ENCODE data around the gene AQP1.

DNA sequence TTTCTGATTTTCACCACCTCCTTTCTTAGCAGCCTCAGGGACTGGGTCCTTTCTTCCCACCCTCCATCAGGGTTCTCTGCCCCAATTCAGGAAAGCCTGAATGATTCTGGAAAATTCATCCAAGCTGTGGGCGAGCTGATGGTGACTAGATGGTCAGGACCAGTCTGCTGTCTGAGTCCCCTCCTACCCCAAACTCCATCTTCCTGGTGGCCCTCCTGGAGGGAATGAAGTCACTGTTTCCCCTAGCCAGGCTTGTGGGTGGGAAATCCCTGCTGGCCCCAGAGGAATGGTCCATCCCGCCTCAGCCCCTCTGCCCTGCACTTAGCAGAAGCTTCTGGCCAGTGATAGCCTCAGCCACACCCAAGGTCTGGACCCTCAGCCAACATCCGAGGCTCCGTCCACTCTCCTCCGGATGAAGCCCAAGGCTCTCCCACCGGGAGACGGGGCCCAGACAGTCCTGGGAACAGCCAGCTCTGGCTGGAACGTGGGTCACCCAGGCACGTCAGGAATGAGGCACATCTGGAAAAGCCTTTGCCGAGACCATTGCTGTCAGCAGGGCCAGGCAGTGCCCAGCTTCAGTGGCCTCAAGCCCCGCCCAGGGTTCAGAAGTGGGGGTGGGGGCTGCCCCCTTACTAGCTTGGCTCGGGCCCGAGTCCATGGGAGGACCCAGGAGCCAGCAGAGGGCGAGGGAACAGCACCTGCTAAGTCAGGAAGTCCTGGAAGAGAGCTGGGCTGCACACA is 4.0 kb upstream of the AQP1 start:
- TF ChIP-seq OSR1 (CRISPR knock-in tag; IDR thresholded peaks at IDR 0.05), result no peak
- TF ChIP-seq ZFP30 (CRISPR knock-in tag; IDR thresholded peaks at IDR 0.05), result no peak
- no peak for TF ChIP-seq TCF4 (CRISPR knock-in tag; IDR thresholded peaks at IDR 0.05; ENCODE audit: borderline replicate concordance)
- TF ChIP-seq ZNF8 (CRISPR knock-in tag; IDR thresholded peaks at IDR 0.05), result no peak
- TF ChIP-seq ZC3H10 (CRISPR knock-in tag; IDR thresholded peaks at IDR 0.05), result no peak
- TF ChIP-seq, protein P1, sequence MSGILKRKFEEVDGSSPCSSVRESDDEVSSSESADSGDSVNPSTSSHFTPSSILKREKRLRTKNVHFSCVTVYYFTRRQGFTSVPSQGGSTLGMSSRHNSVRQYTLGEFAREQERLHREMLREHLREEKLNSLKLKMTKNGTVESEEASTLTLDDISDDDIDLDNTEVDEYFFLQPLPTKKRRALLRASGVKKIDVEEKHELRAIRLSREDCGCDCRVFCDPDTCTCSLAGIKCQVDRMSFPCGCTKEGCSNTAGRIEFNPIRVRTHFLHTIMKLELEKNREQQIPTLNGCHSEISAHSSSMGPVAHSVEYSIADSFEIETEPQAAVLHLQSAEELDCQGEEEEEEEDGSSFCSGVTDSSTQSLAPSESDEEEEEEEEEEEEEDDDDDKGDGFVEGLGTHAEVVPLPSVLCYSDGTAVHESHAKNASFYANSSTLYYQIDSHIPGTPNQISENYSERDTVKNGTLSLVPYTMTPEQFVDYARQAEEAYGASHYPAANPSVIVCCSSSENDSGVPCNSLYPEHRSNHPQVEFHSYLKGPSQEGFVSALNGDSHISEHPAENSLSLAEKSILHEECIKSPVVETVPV (CRISPR knock-in tag; IDR thresholded peaks at IDR 0.05), result no peak
- no peak for TF ChIP-seq ARNTL (CRISPR knock-in tag; IDR thresholded peaks at IDR 0.05; ENCODE audit: borderline replicate concordance, low read depth)
- TF ChIP-seq TOX (CRISPR knock-in tag; IDR thresholded peaks at IDR 0.05; ENCODE audit: borderline replicate concordance), result no peak
- TF ChIP-seq, protein P2, sequence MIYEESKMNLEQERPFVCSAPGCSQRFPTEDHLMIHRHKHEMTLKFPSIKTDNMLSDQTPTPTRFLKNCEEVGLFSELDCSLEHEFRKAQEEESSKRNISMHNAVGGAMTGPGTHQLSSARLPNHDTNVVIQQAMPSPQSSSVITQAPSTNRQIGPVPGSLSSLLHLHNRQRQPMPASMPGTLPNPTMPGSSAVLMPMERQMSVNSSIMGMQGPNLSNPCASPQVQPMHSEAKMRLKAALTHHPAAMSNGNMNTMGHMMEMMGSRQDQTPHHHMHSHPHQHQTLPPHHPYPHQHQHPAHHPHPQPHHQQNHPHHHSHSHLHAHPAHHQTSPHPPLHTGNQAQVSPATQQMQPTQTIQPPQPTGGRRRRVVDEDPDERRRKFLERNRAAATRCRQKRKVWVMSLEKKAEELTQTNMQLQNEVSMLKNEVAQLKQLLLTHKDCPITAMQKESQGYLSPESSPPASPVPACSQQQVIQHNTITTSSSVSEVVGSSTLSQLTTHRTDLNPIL (CRISPR knock-in tag; IDR thresholded peaks at IDR 0.05; ENCODE audit: low read depth), result no peak
- TF ChIP-seq, protein P3, sequence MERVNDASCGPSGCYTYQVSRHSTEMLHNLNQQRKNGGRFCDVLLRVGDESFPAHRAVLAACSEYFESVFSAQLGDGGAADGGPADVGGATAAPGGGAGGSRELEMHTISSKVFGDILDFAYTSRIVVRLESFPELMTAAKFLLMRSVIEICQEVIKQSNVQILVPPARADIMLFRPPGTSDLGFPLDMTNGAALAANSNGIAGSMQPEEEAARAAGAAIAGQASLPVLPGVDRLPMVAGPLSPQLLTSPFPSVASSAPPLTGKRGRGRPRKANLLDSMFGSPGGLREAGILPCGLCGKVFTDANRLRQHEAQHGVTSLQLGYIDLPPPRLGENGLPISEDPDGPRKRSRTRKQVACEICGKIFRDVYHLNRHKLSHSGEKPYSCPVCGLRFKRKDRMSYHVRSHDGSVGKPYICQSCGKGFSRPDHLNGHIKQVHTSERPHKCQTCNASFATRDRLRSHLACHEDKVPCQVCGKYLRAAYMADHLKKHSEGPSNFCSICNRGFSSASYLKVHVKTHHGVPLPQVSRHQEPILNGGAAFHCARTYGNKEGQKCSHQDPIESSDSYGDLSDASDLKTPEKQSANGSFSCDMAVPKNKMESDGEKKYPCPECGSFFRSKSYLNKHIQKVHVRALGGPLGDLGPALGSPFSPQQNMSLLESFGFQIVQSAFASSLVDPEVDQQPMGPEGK (CRISPR knock-in tag; IDR thresholded peaks at IDR 0.05; ENCODE audit: borderline replicate concordance), result no peak
- TF ChIP-seq BACH2 (CRISPR knock-in tag; IDR thresholded peaks at IDR 0.05; ENCODE audit: borderline replicate concordance), result no peak
- TF ChIP-seq RARB (CRISPR knock-in tag; IDR thresholded peaks at IDR 0.05), result no peak
